Activated naive CD8-positive, alpha-beta T cell (primary cell): ENCODE measurements around the gene BICD1.
A peak's percentile ranks its signal among the peaks of the same experiment; 100 is the strongest.
"Not testable (repeated sequence)": the region's sequence is repeated elsewhere in the genome, so short reads cannot be mapped to it uniquely, and the experiment has no call there.

Experiments used
- H3K27ac Mint-ChIP-seq: one replicate; pipeline ENCODE4 v1.8.0; 2021; ENCODE audit warnings: mixed read lengths
- H3K27me3 Mint-ChIP-seq: one replicate; pipeline ENCODE4 v1.8.0; 2021; ENCODE audit warnings: mixed read lengths
- H3K36me3 Mint-ChIP-seq: one replicate; pipeline ENCODE4 v1.8.0; 2021; ENCODE audit warnings: mixed read lengths
- H3K4me1 Mint-ChIP-seq: one replicate; pipeline ENCODE4 v1.8.0; 2021; ENCODE audit warnings: low read depth, mixed read lengths
- H3K4me3 Mint-ChIP-seq: one replicate; pipeline ENCODE4 v1.8.0; 2021; ENCODE audit warnings: mild to moderate bottlenecking, mixed read lengths
- H3K9me3 Mint-ChIP-seq: one replicate; pipeline ENCODE4 v1.8.0; 2021; ENCODE audit warnings: low read depth, mixed read lengths

Gene BICD1

GRCh38 chr12:32270818-32271710 is 164.4 kb downstream of the BICD1 start:
- Mint-ChIP-seq H3K36me3 (no peaks in the 10 kb centered on the region), H3K4me3 (no peak overlapping the region), H3K4me1 (peaks cover 21% of the 10 kb centered on the region), H3K27me3 (no peaks in the 10 kb centered on the region), H3K27ac (no peak overlapping the region), H3K9me3 (no peaks in the 10 kb centered on the region)

GRCh38 chr12:32272465-32272864 is 165.8 kb downstream of the BICD1 start:
- Mint-ChIP-seq H3K9me3 (no peaks in the 10 kb centered on the region), H3K27me3 (no peaks in the 10 kb centered on the region), H3K27ac (peak overlapping the region; percentile 95), H3K36me3 (no peaks in the 10 kb centered on the region), H3K4me3 (no peak overlapping the region), H3K4me1 (peaks cover 21% of the 10 kb centered on the region)

DNA sequence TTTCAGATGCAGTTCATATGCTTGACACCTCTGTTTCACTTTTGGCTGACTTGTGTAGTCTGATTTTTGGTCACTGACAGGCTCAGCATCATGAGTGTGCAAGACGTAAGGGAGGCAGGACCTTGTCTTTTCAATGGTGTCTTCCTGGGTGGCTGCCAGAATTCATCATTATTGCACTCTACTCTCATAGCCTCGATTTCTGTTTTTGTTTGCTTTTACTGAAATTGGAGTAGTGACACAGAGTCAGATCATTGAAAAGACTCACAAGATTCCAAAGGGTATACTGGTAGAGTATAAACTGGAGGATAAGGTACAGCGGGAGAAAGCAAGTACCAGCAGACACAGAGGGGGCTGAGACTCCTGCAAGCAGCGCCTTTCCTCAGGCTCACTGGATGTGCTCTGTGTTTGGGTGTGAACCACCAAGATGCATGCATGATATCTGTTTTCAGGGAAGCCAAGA is 166.4 kb downstream of the BICD1 start:
- Mint-ChIP-seq H3K9me3 (no peaks in the 10 kb centered on the region), H3K27ac (peak overlapping the region; percentile 95)

DNA sequence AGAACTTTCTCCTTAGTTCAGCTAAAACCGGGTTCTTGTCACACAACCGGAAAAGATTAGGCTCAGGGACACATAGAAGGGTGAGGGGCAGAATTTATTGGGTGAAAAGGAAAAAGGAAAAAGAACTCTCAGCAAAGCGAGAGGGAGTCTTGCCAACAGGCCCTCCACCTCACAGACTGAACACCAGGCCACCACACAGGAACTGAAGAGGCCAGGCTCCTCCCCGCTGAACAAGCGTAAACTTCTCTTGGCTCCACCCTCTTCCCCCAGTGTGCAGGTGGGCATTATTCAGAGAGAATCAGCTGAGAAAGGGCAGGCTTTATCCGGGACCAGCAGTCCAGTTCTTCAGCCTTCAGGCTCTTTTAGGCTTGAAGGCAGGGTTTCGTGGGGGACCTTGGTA is 167.1 kb downstream of the BICD1 start:
- Mint-ChIP-seq H3K9me3 (no peaks in the 10 kb centered on the region), H3K4me1 (peaks cover 21% of the 10 kb centered on the region), H3K27ac (peak overlapping the region; percentile 95), H3K4me3 (peak overlapping the region; percentile 73), H3K36me3 (no peaks in the 10 kb centered on the region), H3K27me3 (no peaks in the 10 kb centered on the region)

More for the DNA sequence above, 166.4 kb downstream of the BICD1 start:
- Mint-ChIP-seq H3K4me3 (peak overlapping the region; percentile 73), H3K4me1 (peaks cover 21% of the 10 kb centered on the region), H3K27me3 (no peaks in the 10 kb centered on the region), H3K36me3 (no peaks in the 10 kb centered on the region)

DNA sequence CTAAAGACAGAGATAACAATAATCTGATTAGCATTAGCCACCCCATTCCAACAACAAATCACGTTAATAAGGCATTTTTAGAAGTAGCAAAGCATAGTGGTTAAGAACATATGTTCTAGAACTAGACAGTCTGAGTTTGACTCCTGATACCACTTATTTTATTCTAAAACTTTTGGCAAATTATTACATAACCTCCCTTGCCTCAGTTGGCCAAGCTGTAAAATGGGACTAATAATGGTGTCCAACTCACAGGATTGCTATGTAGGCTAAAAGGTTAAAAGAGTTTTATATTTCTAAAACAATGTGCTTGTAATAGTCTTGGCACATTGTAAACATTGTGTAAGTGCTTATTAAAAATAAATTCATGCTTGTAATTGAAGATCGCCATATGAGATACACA is 168.0 kb downstream of the BICD1 start:
- H3K27me3 Mint-ChIP-seq, result no peaks in the 10 kb centered on the region
- peaks cover 21% of the 10 kb centered on the region for H3K4me1 Mint-ChIP-seq
- no peak overlapping the region for H3K4me3 Mint-ChIP-seq
- H3K9me3 Mint-ChIP-seq, result no peaks in the 10 kb centered on the region
- no peaks in the 10 kb centered on the region for H3K36me3 Mint-ChIP-seq
- no peak overlapping the region for H3K27ac Mint-ChIP-seq

GRCh38 chr12:32275520-32275919 is 168.9 kb downstream of the BICD1 start:
- H3K4me1 Mint-ChIP-seq, result peaks cover 21% of the 10 kb centered on the region
- not testable (repeated sequence) for H3K27me3 Mint-ChIP-seq, H3K27ac Mint-ChIP-seq, H3K36me3 Mint-ChIP-seq, H3K4me3 Mint-ChIP-seq, H3K9me3 Mint-ChIP-seq

DNA sequence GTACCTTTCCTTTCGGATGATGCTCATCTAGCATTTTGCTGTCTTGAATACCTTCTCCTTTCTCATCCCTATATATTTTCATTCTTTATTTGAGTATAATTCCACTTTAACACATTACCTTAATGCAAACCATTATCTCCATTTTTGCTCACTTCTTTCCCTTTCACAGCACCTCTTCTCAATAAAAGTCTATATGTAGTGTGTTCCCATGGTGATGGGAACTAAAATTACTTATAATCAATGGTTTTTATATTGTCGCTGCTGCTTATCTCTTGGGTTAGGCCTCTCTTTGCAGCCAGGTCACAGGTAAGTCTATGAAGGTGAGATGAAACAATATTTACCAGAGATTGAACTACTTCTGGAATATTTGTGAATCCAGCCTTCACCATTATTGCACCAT is 171.1 kb downstream of the BICD1 start:
- Mint-ChIP-seq H3K36me3 (no peaks in the 10 kb centered on the region), H3K4me3 (no peak overlapping the region), H3K4me1 (peaks cover 14% of the 10 kb centered on the region), H3K27ac (no peak overlapping the region), H3K27me3 (no peaks in the 10 kb centered on the region), H3K9me3 (no peaks in the 10 kb centered on the region)

- Mint-ChIP-seq H3K27me3 (no peaks in the 10 kb centered on the region), H3K36me3 (no peaks in the 10 kb centered on the region), H3K9me3 (no peaks in the 10 kb centered on the region), H3K27ac (no peak overlapping the region), H3K4me1 (no peaks in the 10 kb centered on the region), H3K4me3 (no peak overlapping the region)
These were observed 174.5 kb downstream of the BICD1 start for GRCh38 chr12:32281098-32281497.

GRCh38 chr12:32284561-32284960 is 177.9 kb downstream of the BICD1 start:
- no peak overlapping the region for H3K27ac Mint-ChIP-seq
- H3K9me3 Mint-ChIP-seq, result no peaks in the 10 kb centered on the region
- H3K27me3 Mint-ChIP-seq, result no peaks in the 10 kb centered on the region
- no peak overlapping the region for H3K4me3 Mint-ChIP-seq
- no peaks in the 10 kb centered on the region for H3K36me3 Mint-ChIP-seq
- no peaks in the 10 kb centered on the region for H3K4me1 Mint-ChIP-seq

- Mint-ChIP-seq H3K27ac (no peak overlapping the region), H3K4me3 (no peak overlapping the region), H3K36me3 (no peaks in the 10 kb centered on the region), H3K9me3 (no peaks in the 10 kb centered on the region), H3K4me1 (no peaks in the 10 kb centered on the region), H3K27me3 (no peaks in the 10 kb centered on the region)
These were observed 178.4 kb downstream of the BICD1 start for GRCh38 chr12:32285021-32285420.

GRCh38 chr12:32285489-32285888 is 178.8 kb downstream of the BICD1 start:
- no peaks in the 10 kb centered on the region for H3K4me1 Mint-ChIP-seq
- no peaks in the 10 kb centered on the region for H3K27me3 Mint-ChIP-seq
- H3K4me3 Mint-ChIP-seq, result no peak overlapping the region
- H3K36me3 Mint-ChIP-seq, result no peaks in the 10 kb centered on the region
- no peak overlapping the region for H3K27ac Mint-ChIP-seq
- H3K9me3 Mint-ChIP-seq, result no peaks in the 10 kb centered on the region

DNA sequence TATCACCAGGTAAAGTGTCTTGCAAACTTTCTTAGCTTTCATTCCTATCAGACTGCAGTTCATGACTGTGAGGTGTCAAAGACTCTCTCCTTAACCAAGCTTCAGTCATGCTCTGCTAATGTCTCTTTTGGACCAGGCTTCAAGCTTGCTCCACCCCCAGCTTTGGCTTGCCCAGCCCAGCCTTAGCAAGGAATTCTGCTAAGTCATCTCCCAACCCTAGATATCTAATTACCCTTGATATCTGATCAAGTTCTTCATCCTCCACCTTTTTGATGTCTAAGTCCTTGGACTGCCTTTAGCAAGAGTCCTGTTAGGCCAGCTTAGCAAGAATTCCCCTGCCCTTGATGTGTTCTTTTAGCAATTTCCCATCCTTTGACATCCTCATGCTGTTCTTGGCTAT is 183.8 kb downstream of the BICD1 start:
- Mint-ChIP-seq H3K4me3 (no peak overlapping the region), H3K27me3 (no peaks in the 10 kb centered on the region), H3K9me3 (no peaks in the 10 kb centered on the region), H3K36me3 (peaks cover 4% of the 10 kb centered on the region), H3K27ac (no peak overlapping the region), H3K4me1 (no peaks in the 10 kb centered on the region)

GRCh38 chr12:32292151-32292550 is 185.5 kb downstream of the BICD1 start:
- no peak overlapping the region for H3K27ac Mint-ChIP-seq
- peaks cover 5% of the 10 kb centered on the region for H3K36me3 Mint-ChIP-seq
- H3K9me3 Mint-ChIP-seq, result no peaks in the 10 kb centered on the region
- H3K4me1 Mint-ChIP-seq, result no peaks in the 10 kb centered on the region
- H3K27me3 Mint-ChIP-seq, result no peaks in the 10 kb centered on the region
- H3K4me3 Mint-ChIP-seq, result no peak overlapping the region

DNA sequence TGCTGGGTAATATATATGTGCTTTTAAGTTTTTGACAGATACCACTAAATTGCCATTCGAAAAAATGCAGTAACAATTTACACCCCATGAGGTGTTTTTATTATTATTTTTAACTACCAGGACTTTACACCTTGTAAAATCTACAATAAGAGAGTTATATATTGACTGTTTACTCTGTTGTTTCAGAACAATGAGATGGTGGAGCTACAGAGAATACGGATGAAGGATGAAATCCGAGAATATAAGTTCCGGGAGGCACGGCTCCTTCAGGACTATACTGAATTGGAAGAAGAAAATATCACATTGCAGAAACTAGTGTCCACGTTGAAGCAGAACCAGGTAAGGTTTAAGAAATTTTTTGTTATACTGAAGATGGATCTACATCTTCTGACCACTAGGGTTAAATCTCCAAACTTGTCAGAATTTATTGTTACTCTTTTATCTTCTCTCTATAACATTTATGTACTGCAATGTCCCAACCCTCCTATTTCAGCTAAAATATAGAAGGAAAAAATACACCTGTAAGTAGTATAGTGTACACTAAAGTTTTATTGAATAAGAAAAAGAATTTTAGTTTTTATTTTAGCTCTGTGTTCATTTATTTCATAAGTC is 187.3 kb downstream of the BICD1 start:
- Mint-ChIP-seq H3K4me3 (no peak overlapping the region), H3K9me3 (no peaks in the 10 kb centered on the region), H3K27me3 (no peaks in the 10 kb centered on the region), H3K36me3 (peaks cover 5% of the 10 kb centered on the region), H3K27ac (no peak overlapping the region), H3K4me1 (no peaks in the 10 kb centered on the region)

GRCh38 chr12:32296567-32296966 is 189.9 kb downstream of the BICD1 start:
- Mint-ChIP-seq H3K4me1 (no peaks in the 10 kb centered on the region), H3K4me3 (no peak overlapping the region), H3K36me3 (peaks cover 4% of the 10 kb centered on the region), H3K27ac (no peak overlapping the region), H3K27me3 (no peaks in the 10 kb centered on the region), H3K9me3 (no peaks in the 10 kb centered on the region)
